Activated CD8-positive, alpha-beta memory T cell treated with anti-CD3 and anti-CD28 coated beads for 36 hours (primary cell): ENCODE results near the gene TSPAN14. TPM values are rescaled to one million over a fixed set of nuclear protein-coding genes. Genes with fewer than 3 reads are reported as not detected.
"Not testable (repeated sequence)": the region's sequence is repeated elsewhere in the genome, so short reads cannot be mapped to it uniquely, and the experiment has no call there.

Source experiments
- CTCF ChIA-PET: fragments of 350-600 bp; sonication (Branson Sonifier 250); formaldehyde crosslinking; loops from one replicate; lab custom pipeline; 2021; ENCODE audit warnings: antibody characterized with exemption; lab: Charles Lee
- POLR2A ChIA-PET: fragments of 350-600 bp; sonication (Branson Sonifier 250); formaldehyde crosslinking; loops from one replicate; lab custom pipeline; 2021; ENCODE audit warnings: antibody characterized with exemption; lab: Charles Lee
- total RNA-seq, 2 experiments: library from RNA; stranded (reverse); gene quantifications; one replicate each; pipeline ENCODE4 v1.2.3, GENCODE V29; 2021

TSPAN14 gene
- total RNA-seq, 2 experiments from 2014 or later: 43.7 to 45.1 TPM

- CTCF ChIA-PET: no interaction called here
- POLR2A ChIA-PET: no interaction called here
These were observed 64.2 kb downstream of the TSPAN14 start for GRCh38 chr10:80518143-80518806.

- POLR2A ChIA-PET: no interaction called here
These were observed 64.8 kb downstream of the TSPAN14 start for GRCh38 chr10:80518807-80519360.

GRCh38 chr10:80519936-80520650 is 66.0 kb downstream of the TSPAN14 start:
- ChIA-PET CTCF (no interaction called here), POLR2A (interaction anchor here (0.7 kb wide), 1 partner anchor 108 kb away, joined by 4 read pairs; no protein-coding TSS in a partner anchor)

More at GRCh38 chr10:80518807-80519360, 64.8 kb downstream of the TSPAN14 start:
- CTCF ChIA-PET: interaction anchor here (0.6 kb wide), 1 partner anchor 134 kb away, joined by 3 read pairs; no protein-coding TSS in a partner anchor

DNA sequence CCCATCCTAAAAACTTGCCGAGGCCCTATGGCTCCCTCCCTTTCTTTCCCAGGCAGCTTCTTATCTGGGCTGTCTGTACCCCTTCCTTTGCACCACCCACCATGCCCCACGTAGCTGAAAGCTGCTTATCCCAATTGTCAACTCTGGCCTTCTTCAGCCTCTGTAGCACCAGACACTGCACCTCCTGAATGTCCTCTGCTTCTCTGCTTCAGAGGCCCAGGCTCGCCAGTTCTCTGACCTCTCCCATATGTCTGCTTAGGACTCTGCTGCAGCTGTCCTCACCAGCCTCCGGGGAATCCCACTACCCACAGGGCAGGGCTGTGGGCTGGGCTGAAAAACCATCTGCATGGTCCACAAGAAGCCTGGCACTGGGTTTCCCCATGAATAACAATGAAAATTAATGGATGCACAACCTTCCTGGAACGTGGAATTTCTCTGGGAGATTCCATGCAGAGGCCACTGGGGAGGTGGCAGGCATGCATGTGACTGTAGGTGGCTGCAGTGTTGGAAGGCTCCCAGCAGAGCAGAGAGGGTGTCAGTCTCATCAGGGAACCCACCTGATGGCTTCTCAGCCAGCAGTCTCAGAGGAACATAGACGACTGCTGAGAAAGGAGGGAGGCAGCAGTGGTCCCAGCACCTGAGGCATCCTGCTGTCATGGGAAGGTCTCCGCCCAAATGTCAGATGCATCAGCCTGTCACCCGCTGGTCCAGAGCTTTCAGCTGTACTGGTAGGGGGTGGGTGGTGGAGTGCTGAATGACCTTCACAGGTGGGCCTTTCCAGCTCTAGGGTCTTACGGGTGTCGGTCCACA is 66.8 kb downstream of the TSPAN14 start:
- POLR2A ChIA-PET: no interaction called here

GRCh38 chr10:80522756-80523363 is 68.8 kb downstream of the TSPAN14 start:
- ChIA-PET CTCF (interaction anchor here (1.2 kb wide), 1 partner anchor 17 kb away, joined by 3 read pairs; no protein-coding TSS in a partner anchor), POLR2A (no interaction called here)

More for the DNA sequence above, 66.8 kb downstream of the TSPAN14 start:
- CTCF ChIA-PET: interaction anchor here (0.5 kb wide), 1 partner anchor 141 kb away, joined by 3 read pairs; no protein-coding TSS in a partner anchor

GRCh38 chr10:80523773-80524172 is 69.7 kb downstream of the TSPAN14 start:
- ChIA-PET CTCF (interaction anchor here (1.2 kb wide), 1 partner anchor 18 kb away, joined by 3 read pairs; no protein-coding TSS in a partner anchor), POLR2A (no interaction called here)

- ChIA-PET CTCF (interaction anchor here (2.6 kb wide), 1 partner anchor 11 kb away, joined by 6 read pairs; no protein-coding TSS in a partner anchor), POLR2A (no interaction called here)
These were observed 70.2 kb downstream of the TSPAN14 start for GRCh38 chr10:80524190-80524909.

- ChIA-PET CTCF (interaction anchor here (1.9 to 2.6 kb wide), 3 partner anchors 12 to 81 kb away, joined by 6 to 7 read pairs (median 7); no protein-coding TSS in a partner anchor), POLR2A (no interaction called here)
These were observed 72.1 kb downstream of the TSPAN14 start for GRCh38 chr10:80526218-80526617.

GRCh38 chr10:80526742-80527141 is 72.6 kb downstream of the TSPAN14 start:
- POLR2A ChIA-PET: no interaction called here
- CTCF ChIA-PET: interaction anchor here (1.9 to 2.6 kb wide), 3 partner anchors 13 to 81 kb away, joined by 6 to 7 read pairs (median 7); no protein-coding TSS in a partner anchor

- POLR2A ChIA-PET: no interaction called here
- CTCF ChIA-PET: interaction anchor here (0.5 to 2.2 kb wide), 2 partner anchors 83 to 1553 kb away, joined by 3 to 7 read pairs; no protein-coding TSS in a partner anchor
These were observed 74.1 kb downstream of the TSPAN14 start for GRCh38 chr10:80528185-80528700.

GRCh38 chr10:80528901-80529300 is 74.8 kb downstream of the TSPAN14 start:
- ChIA-PET CTCF (interaction anchor here (0.5 kb wide), 1 partner anchor 1553 kb away, joined by 3 read pairs; no protein-coding TSS in a partner anchor), POLR2A (no interaction called here)

DNA sequence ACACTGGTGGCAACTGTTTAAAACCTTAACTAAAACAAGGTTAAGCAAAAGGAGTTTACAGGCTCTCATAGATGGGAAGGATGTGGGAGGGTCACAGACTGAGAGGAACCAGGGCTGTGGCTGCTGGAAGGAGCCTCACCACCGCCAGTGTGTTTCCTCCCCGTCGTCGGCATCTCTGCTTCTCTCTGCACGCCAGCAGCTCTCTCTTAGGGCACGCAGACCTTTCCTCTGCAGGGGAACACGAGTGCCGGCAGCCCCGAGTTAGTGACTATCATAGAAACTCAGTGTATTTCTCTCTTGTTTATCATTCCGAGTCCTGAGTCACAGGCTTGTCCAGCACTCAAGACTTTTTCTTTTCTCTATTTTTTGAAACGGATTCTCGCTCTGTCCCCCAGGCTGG is 75.5 kb downstream of the TSPAN14 start:
- POLR2A ChIA-PET: no interaction called here
- CTCF ChIA-PET: no interaction called here

DNA sequence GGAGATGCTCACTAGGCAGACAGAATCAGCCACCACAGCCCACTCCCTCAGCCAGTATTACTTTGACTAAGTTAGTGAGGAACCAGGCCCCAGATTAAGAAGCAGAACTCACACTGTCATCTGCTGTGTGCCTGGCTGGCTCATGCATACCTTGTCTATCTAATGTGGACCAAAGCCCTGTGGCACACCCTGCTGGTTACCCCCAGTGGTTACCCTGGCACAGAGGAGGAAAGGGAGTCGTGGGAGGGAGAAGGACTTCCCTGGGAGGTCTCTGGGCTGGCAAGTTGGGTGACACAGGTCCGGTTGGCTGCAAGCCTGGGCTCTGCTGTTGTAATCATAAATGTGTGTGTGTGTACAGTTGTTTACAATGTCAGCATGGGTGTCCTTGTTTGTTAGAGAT is 76.1 kb downstream of the TSPAN14 start:
- ChIA-PET CTCF (interaction anchor here (0.8 to 1.0 kb wide), 2 partner anchors 25 to 84 kb away, joined by 3 to 6 read pairs; no protein-coding TSS in a partner anchor), POLR2A (no interaction called here)

DNA sequence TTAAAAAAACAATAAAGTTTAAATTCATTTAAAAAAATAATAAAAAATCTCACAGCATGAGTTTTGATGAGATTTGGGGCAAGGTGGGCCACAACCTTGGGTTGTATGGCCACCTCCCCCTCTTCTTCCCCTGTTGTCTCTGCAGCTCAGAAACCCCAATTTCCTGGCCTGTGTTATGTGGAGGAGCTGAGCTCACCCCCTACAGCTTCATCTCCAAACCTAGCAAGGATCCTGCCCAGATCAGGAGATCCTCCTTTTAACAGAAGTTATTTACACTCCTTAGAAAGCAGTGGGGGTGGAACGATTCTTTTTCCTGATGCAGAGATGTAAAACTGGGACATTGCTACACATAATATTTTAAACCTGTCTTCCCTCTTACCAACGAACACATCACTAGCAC is 76.7 kb downstream of the TSPAN14 start:
- POLR2A ChIA-PET: no interaction called here
- CTCF ChIA-PET: interaction anchor here (0.8 to 1.0 kb wide), 3 partner anchors 25 to 123 kb away, joined by 3 to 6 read pairs (median 3); partner anchors contain the start of gene PRXL2A

DNA sequence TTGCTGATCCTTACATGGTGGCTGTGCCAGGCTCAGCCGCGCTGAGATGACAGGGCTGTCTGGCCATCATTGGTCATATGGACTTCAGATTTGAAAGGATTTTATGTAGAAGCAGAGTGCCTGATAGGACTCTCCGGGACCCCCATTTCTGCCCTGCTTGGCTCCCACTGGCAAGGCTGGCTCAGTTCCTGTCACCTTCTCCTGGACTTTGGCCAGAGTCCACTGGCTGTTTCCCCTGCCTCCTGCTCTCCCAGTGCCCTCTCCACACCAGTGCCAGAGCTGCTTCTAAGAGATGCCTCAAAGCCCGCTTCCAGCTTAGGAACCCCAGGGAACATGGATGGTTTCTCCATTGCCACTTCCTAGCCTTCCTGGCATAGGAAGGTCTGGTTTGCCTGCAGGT is 78.5 kb downstream of the TSPAN14 start:
- ChIA-PET CTCF (interaction anchor here (1.2 kb wide), 1 partner anchor 89 kb away, joined by 3 read pairs; no protein-coding TSS in a partner anchor), POLR2A (no interaction called here)

DNA sequence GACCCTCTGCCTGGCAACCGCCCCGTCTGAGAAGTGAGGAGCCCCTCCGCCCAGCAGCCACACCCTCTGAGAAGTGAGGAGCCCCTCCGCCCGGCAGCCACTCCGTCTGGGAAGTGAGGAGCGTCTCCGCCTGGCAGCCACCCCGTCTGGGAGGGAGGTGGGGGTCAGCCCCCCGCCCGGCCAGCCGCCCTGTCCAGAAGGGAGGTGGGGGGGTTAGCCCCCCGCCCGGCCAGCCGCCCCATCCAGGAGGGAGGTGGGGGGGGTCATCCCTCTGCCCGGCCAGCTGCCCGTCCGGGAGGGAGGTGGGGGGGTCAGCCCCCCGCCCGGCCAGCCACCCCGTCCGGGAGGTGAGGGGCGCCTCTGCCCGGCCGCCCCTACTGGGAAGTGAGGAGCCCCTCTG is 79.9 kb downstream of the TSPAN14 start:
- CTCF ChIA-PET, POLR2A ChIA-PET: not testable (repeated sequence)

DNA sequence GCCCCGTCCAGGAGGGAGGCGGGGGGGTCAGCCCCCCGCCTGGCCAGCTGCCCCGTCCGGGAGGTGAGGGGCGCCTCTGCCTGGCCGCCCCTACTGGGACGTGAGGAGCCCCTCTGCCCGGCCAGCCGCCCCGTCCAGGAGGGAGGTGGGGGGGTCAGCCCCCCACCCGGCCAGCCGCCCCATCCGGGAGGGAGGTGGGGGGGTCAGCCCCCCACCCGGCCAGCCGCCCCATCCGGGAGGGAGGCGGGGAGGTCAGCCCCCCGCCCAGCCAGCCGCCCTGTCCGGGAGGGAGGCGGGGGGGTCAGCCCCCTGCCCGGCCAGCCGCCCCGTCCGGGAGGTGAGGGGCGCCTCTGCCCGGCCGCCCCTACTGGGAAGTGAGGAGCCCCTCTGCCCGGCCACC is 80.5 kb downstream of the TSPAN14 start:
- POLR2A ChIA-PET, CTCF ChIA-PET: not testable (repeated sequence)
